Measurements from ENCODE around the gene AFDN.

DNA sequence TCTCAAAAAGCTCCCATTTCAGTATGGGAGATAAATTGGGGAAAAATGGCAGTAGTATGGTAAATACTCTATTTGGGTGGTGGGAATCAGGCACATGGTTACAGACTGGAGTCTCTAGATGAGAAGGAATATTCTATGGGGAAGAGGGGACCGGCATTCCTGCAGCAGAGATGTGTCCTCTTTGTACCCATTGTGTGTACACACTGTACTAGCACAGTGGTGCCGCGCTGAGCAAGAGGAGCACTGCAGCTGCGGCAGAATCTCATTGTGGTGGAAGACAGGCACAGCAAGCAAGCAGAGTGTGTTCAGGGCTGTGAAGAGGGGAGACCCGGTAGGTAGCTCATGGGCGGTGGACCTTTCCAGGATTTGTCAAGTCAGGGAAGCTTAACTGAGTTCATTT, 13.0 kb downstream of the AFDN start:
- TF ChIP-seq, protein P1, sequence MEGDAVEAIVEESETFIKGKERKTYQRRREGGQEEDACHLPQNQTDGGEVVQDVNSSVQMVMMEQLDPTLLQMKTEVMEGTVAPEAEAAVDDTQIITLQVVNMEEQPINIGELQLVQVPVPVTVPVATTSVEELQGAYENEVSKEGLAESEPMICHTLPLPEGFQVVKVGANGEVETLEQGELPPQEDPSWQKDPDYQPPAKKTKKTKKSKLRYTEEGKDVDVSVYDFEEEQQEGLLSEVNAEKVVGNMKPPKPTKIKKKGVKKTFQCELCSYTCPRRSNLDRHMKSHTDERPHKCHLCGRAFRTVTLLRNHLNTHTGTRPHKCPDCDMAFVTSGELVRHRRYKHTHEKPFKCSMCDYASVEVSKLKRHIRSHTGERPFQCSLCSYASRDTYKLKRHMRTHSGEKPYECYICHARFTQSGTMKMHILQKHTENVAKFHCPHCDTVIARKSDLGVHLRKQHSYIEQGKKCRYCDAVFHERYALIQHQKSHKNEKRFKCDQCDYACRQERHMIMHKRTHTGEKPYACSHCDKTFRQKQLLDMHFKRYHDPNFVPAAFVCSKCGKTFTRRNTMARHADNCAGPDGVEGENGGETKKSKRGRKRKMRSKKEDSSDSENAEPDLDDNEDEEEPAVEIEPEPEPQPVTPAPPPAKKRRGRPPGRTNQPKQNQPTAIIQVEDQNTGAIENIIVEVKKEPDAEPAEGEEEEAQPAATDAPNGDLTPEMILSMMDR (IDR thresholded peaks at IDR 0.05): no peak
- TF ChIP-seq POLR2A (IDR thresholded peaks at IDR 0.05): no peak
